ENCODE measurements around the gene PLCB3. TPM values are rescaled to one million over a fixed set of nuclear protein-coding genes. Genes with fewer than 3 reads are reported as not detected.
A peak's percentile ranks its signal among the peaks of the same experiment; 100 is the strongest.

PLCB3 gene
- total and polyA plus RNA-seq, 2 of the 13 experiments (the other 11 are each of a cell fraction or from before 2014, with no cell fraction given): 7.5 to 13.8 TPM

- peak; percentile 32; the same call in 1 of the 2 replicates for TF ChIP-seq ZNF292 (CRISPR knock-in tag; IDR thresholded peaks at IDR 0.05; ENCODE audit: borderline replicate concordance, low read depth)
- TF ChIP-seq ZNF282 (IDR thresholded peaks at IDR 0.05; ENCODE audit: partially characterized antibody): no peak
- TF ChIP-seq ZNF343 (CRISPR knock-in tag; IDR thresholded peaks at IDR 0.05): no peak
- no peak for TF ChIP-seq ARNT (IDR thresholded peaks at IDR 0.05)
- no peak; the same call in 1 of the 2 replicates for TF ChIP-seq ZNF12 (CRISPR knock-in tag; IDR thresholded peaks at IDR 0.05)
- no peak for TF ChIP-seq ZBTB49 (CRISPR knock-in tag; IDR thresholded peaks at IDR 0.05; ENCODE audit: borderline replicate concordance)
- TF ChIP-seq HNF4G (IDR thresholded peaks at IDR 0.05; ENCODE audit: borderline replicate concordance, low read depth, low read length): 0 out of 2 replicates have a peak, but pooled peaks have one; percentile 4
- no peak for TF ChIP-seq HNF4G (CRISPR knock-in tag; IDR thresholded peaks at IDR 0.05; ENCODE audit: borderline replicate concordance, low read depth)
- no peak for TF ChIP-seq FOXM1 (CRISPR knock-in tag; IDR thresholded peaks at IDR 0.05)
- 0 out of 2 replicates have a peak, but pooled peaks have one; percentile 40 for TF ChIP-seq ZNF740 (CRISPR knock-in tag; IDR thresholded peaks at IDR 0.05)
- TF ChIP-seq ZSCAN5A (CRISPR knock-in tag; IDR thresholded peaks at IDR 0.05; ENCODE audit: borderline replicate concordance): no peak
- peak; percentile 32; the same call in 1 of the 2 replicates for TF ChIP-seq KDM5B (CRISPR knock-in tag; IDR thresholded peaks at IDR 0.05; ENCODE audit: borderline replicate concordance)
- no peak for TF ChIP-seq DNMT3B (CRISPR knock-in tag; conservative IDR thresholded peaks at IDR 0.05)
- TF ChIP-seq DPF2 (CRISPR knock-in tag; IDR thresholded peaks at IDR 0.05; ENCODE audit: borderline replicate concordance, low read depth): no peak
- no peak for TF ChIP-seq NONO (IDR thresholded peaks at IDR 0.05)
- peak; percentile 61; the same call in 1 of the 2 replicates for TF ChIP-seq NONO (CRISPR knock-in tag; conservative IDR thresholded peaks at IDR 0.05)
- TF ChIP-seq ZNF703 (CRISPR knock-in tag; IDR thresholded peaks at IDR 0.05; ENCODE audit: borderline replicate concordance): no peak
- TF ChIP-seq HMG20A (CRISPR knock-in tag; IDR thresholded peaks at IDR 0.05; ENCODE audit: borderline replicate concordance): no peak
- TF ChIP-seq ZBTB7B (CRISPR knock-in tag; IDR thresholded peaks at IDR 0.05): peak; percentile 65; the same call in 1 of the 2 replicates
- TF ChIP-seq SP1 (IDR thresholded peaks at IDR 0.05): no peak
- no peak for TF ChIP-seq SP1 (CRISPR knock-in tag; IDR thresholded peaks at IDR 0.05)
- TF ChIP-seq, protein P1, sequence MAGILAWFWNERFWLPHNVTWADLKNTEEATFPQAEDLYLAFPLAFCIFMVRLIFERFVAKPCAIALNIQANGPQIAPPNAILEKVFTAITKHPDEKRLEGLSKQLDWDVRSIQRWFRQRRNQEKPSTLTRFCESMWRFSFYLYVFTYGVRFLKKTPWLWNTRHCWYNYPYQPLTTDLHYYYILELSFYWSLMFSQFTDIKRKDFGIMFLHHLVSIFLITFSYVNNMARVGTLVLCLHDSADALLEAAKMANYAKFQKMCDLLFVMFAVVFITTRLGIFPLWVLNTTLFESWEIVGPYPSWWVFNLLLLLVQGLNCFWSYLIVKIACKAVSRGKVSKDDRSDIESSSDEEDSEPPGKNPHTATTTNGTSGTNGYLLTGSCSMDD (CRISPR knock-in tag; IDR thresholded peaks at IDR 0.05): 0 out of 2 replicates have a peak, but pooled peaks have one; percentile 35
- no peak for TF ChIP-seq ZBTB2 (CRISPR knock-in tag; IDR thresholded peaks at IDR 0.05; ENCODE audit: low read depth)
- no peak for TF ChIP-seq SIX4 (CRISPR knock-in tag; IDR thresholded peaks at IDR 0.05)
These were observed 53.2 kb downstream of the PLCB3 start (continued) for GRCh38 chr11:64304316-64305072.
